Spleen (tissue), 11 donors: ENCODE data around the gene ZNF792. TPM values are rescaled to one million over a fixed set of nuclear protein-coding genes. Genes with fewer than 3 reads are reported as not detected.
"Not testable (repeated sequence)": the region's sequence is repeated elsewhere in the genome, so short reads cannot be mapped to it uniquely, and the experiment has no call there.

Source experiments
- DNase-seq: peaks from one replicate; pipeline ENCODE4 v3.0.0-alpha.2; 2020
- H3K27ac ChIP-seq, 8 donors: fragments of 200-600 bp; sonication (generic) in 7 of 8; 1 replicate in 4 of 8; 2 replicates in 4 of 8; pipeline versions ENCODE4 v1.5.0 to v1.8.0; 2016 to 2021; ENCODE audit warnings: inconsistent platforms in 4 of 8, mild to moderate bottlenecking in 4 of 8, moderate library complexity in 1 of 8
- H3K27me3 ChIP-seq, 7 donors: fragments of 200-600 bp; sonication (generic) in 6 of 7; replicated peaks in 1 of 7; 1 replicate in 4 of 7; 2 replicates in 3 of 7; pipeline versions ENCODE4 v1.5.0 to v1.8.0; 2016 to 2021; ENCODE audit warnings: inconsistent platforms in 3 of 7, mild to moderate bottlenecking in 1 of 7
- H3K36me3 ChIP-seq, 6 donors: fragments of 200-600 bp; sonication (generic) in 5 of 6; 1 replicate in 4 of 6; 2 replicates in 2 of 6; pipeline versions ENCODE4 v1.5.0 to v1.8.0; 2016 to 2021; ENCODE audit warnings: inconsistent platforms in 2 of 6
- H3K4me1 ChIP-seq, 6 donors: fragments of 200-600 bp; sonication (generic) in 5 of 6; 1 replicate in 3 of 6; 2 replicates in 3 of 6; pipeline versions ENCODE4 v1.5.0 to v1.8.0; 2016 to 2021; ENCODE audit warnings: inconsistent platforms in 3 of 6
- H3K4me3 ChIP-seq, 8 donors: fragments of 200-600 bp; sonication (generic) in 7 of 8; 1 replicate in 4 of 8; 2 replicates in 4 of 8; pipeline versions ENCODE4 v1.5.0 to v1.8.0; 2016 to 2021; ENCODE audit warnings: inconsistent platforms in 4 of 8, mild to moderate bottlenecking in 4 of 8, moderate library complexity in 2 of 8
- H3K9me3 ChIP-seq, 8 donors: fragments of 200-600 bp; sonication (generic) in 7 of 8; 1 replicate in 4 of 8; 2 replicates in 4 of 8; pipeline versions ENCODE4 v1.5.0 to v1.8.0; 2016 to 2021; ENCODE audit warnings: inconsistent platforms in 4 of 8
- CTCF ChIP-seq, 11 experiments: fragments of 200-600 bp in 7 of 11; fragments of 450-650 bp in 4 of 11; sonication (generic) in 4 of 11; IDR thresholded peaks in 8 of 11; conservative IDR thresholded peaks in 3 of 11; 1 replicate in 7 of 11; 2 replicates in 4 of 11; pipeline versions ENCODE4 v1.4.0 to v1.8.0; 2016 to 2021; ENCODE audit warnings: antibody characterized with exemption in 11 of 11, inconsistent platforms in 4 of 11, mild to moderate bottlenecking in 1 of 11
- POLR2A ChIP-seq, 3 donors: fragments of 450-650 bp; IDR thresholded peaks; one replicate each; pipeline ENCODE4 v1.5.1; 2017; ENCODE audit warnings: antibody characterized with exemption in 3 of 3, mild to moderate bottlenecking in 1 of 3
- POLR2AphosphoS5 ChIP-seq, 3 donors: sonication (generic); formaldehyde crosslinking; IDR thresholded peaks; one replicate each; pipeline ENCODE4 v1.5.1; 2017; ENCODE audit warnings: antibody characterized with exemption in 3 of 3
- WGBS, 5 donors: extraction: QIAGEN DNeasy Blood & Tissue Kit in 3 of 5; methylation state at CpG; one replicate each; pipeline versions ENCODE4 v1.1.5 to v1.1.7; 2013 to 2018; 5-methylcytosine and 5-hydroxymethylcytosine counted together
- intact Hi-C: fragments of 100-400 bp; cut with DNase I; formaldehyde crosslinking; loops from one replicate; pipeline ENCODE4 v1.15.0; 2023; ENCODE audit warnings: low total_unique reads
- polyA plus RNA-seq, 3 donors: library from polyadenylated mRNA; stranded (reverse); fragments of 200-250 nt; gene quantifications; one replicate each; pipeline ENCODE4 v1.2.1, GENCODE V29; 2013
- total RNA-seq, 7 donors: library from RNA; depleted of rRNA in 3 of 7; stranded (reverse); fragments of >200 nt in 3 of 7; fragmentation: NEBNext Ultra II Directional in 4 of 7; extraction: Animal tissue kit (Norgen Biotek cat#: 25700) in 4 of 7; gene quantifications; one replicate each; pipeline versions ENCODE4 v1.1.0 to v1.2.1, GENCODE V29; 2016 to 2021
- donor health status: healthy with polysubstance abuse.
- donor health status: DM: no; HTN: no; CAD: no; lungs with moderate emphysema.
- donor health status: DM: no; HTN: no; CAD: no.
- donor health status: Bipolar disorder and iron deficiency.
- donor health status: healthy.
- donor health status: DM: no; HTN: no; CAD: no.
- donor health status: DM: yes; HTN: yes; CAD: no.

The ZNF792 gene
- total and polyA plus RNA-seq, 10 donors = 1.5 to 22.9 (median 13.1) TPM

- intact Hi-C loops = no loop called here
- 2 to 6% (median 4%) methylated on average over 30 to 42 of the region's 45 CpGs for WGBS, 5 donors
- TF ChIP-seq POLR2A (IDR thresholded peaks at IDR 0.05) = peak in 1 of 3 donors; percentile 50
- TF ChIP-seq POLR2AphosphoS5 (IDR thresholded peaks at IDR 0.05) = peak; percentile 91 to 93 (median 92)
- TF ChIP-seq CTCF (IDR thresholded peaks at IDR 0.05 in 8 of 11, conservative IDR thresholded peaks at IDR 0.05 in 3 of 11) = peak in 1 of 11 experiments; percentile 5
- Histone ChIP-seq H3K9me3 (no peaks in the 10 kb centered on the region), H3K36me3 (peaks cover 0 to 17% (median 0%) of the 10 kb centered on the region in 6 donors), H3K4me1 (peaks cover 70 to 95% (median 89%) of the 10 kb centered on the region in 6 donors), H3K27me3 (no peaks in the 10 kb centered on the region), H3K4me3 (peak within 1 kb of the TSS; percentile 61 to 97 (median 90)), H3K27ac (peak within 1 kb of the TSS; percentile 90 to 99 (median 98))
- DNase-seq = peak; percentile 98
Measured at GRCh38 chr19:34999498-35000337, 35.7 kb upstream of the ZNF792 start, which contains the start of gene GRAMD1A. GRAMD1A (plus strand) TSS chr19:35000323; CDS start chr19:35000479, 156 bp downstream.

- intact Hi-C loops = no loop called here
- TF ChIP-seq POLR2A (IDR thresholded peaks at IDR 0.05) = no peak
- no peak for TF ChIP-seq POLR2AphosphoS5 (IDR thresholded peaks at IDR 0.05)
- no peak for TF ChIP-seq CTCF (IDR thresholded peaks at IDR 0.05 in 8 of 11, conservative IDR thresholded peaks at IDR 0.05 in 3 of 11)
- Histone ChIP-seq H3K27ac (peak overlapping the region; percentile 90 to 99 (median 98)), H3K9me3 (no peaks in the 10 kb centered on the region), H3K27me3 (no peaks in the 10 kb centered on the region), H3K4me1 (peaks cover 64 to 95% (median 86%) of the 10 kb centered on the region in 6 donors), H3K4me3 (peak overlapping the region in 6 of 8 donors; percentile 61 to 97 (median 90)), H3K36me3 (peaks cover 0 to 12% (median 0%) of the 10 kb centered on the region in 6 donors)
- 51 to 59% (median 57%) methylated on average over 12 to 13 of the region's 13 CpGs for WGBS, 5 donors
- peak; percentile 75 for DNase-seq
Measured at GRCh38 chr19:34998777-34999497, 34.9 kb upstream of the ZNF792 start.

GRCh38 chr19:34998224-34998623, 34.2 kb upstream of the ZNF792 start:
- peak; percentile 31 for DNase-seq
- intact Hi-C loops, H3K27me3 ChIP-seq, H3K4me3 ChIP-seq, H3K9me3 ChIP-seq: not testable (repeated sequence)
- Histone ChIP-seq H3K36me3 (peaks cover 0 to 12% (median 0%) of the 10 kb centered on the region in 6 donors), H3K27ac (peak overlapping the region; percentile 90 to 99 (median 98)), H3K4me1 (peaks cover 56 to 94% (median 80%) of the 10 kb centered on the region in 6 donors)
- 83 to 92% (median 87%) methylated on average over 7 of the region's 7 CpGs for WGBS, 5 donors

DNA sequence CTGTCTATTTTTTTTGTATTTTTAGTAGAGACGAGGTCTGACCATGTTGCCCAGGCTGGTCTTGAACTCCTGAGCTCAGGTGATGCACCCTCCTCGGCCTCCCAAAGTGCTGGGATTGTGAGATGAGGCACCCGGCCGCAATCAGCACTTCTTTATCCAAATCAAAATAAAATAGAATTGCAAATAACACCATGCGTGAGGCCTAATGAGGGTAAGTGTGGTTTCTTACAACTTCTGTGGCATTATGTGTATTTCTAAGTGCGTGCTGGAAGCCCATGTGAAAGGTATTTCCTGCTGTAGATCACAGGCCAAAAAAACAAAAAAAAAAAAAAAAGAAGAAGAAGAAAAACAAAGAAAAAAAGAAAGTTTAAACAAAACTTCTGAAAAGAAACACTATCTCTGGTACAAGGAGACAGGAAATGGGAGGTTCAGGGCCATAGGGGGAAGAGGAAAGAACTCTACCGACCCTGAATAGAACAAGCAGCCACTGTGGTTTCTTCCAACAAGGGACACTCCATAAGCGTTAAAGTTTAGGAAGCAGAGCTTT, 33.1 kb upstream of the ZNF792 start:
- Histone ChIP-seq H3K27me3 (no peaks in the 10 kb centered on the region), H3K27ac (peak overlapping the region; percentile 90 to 99 (median 98)), H3K4me1 (peaks cover 46 to 84% (median 70%) of the 10 kb centered on the region in 6 donors), H3K9me3 (no peaks in the 10 kb centered on the region), H3K36me3 (peaks cover 0 to 5% (median 0%) of the 10 kb centered on the region in 6 donors), H3K4me3 (peak overlapping the region in 1 of 8 donors; percentile 21)
- TF ChIP-seq CTCF (IDR thresholded peaks at IDR 0.05 in 8 of 11, conservative IDR thresholded peaks at IDR 0.05 in 3 of 11) (no peak), POLR2A (IDR thresholded peaks at IDR 0.05) (no peak), POLR2AphosphoS5 (IDR thresholded peaks at IDR 0.05) (no peak)
- intact Hi-C loops = no loop called here
- 16 to 29% (median 19%) methylated on average over 8 of the region's 8 CpGs for WGBS, 5 donors
- DNase-seq = peak; percentile 44
